Neural cell (in vitro differentiated cells): ENCODE results near the gene KCNQ5. TPM values are rescaled to one million over a fixed set of nuclear protein-coding genes. Genes with fewer than 3 reads are reported as not detected.

Source experiments
- H2AFZ ChIP-seq: fragments of 200-600, 300-800 bp; sonication (generic), shearing (Covaris generic); 2 replicates; pipeline ENCODE4 v1.6.0; 2014; ENCODE audit warnings: low read depth, mild to moderate bottlenecking, antibody characterized with exemption, low read length, moderate library complexity
- H3F3A ChIP-seq: fragments of 200-600 bp; shearing (Covaris generic); 2 replicates; pipeline ENCODE4 v1.6.1; 2016; ENCODE audit warnings: mild to moderate bottlenecking, moderate library complexity, mixed read lengths, antibody characterized with exemption, low read length; ENCODE audit not compliant: insufficient read depth, poor library complexity, severe bottlenecking
- H3K27ac ChIP-seq: fragments of 200-600, 300-800 bp; sonication (generic), shearing (Covaris generic); 2 replicates; pipeline ENCODE4 v1.5.1; 2014; ENCODE audit warnings: mild to moderate bottlenecking, low read length, moderate library complexity
- H3K27me3 ChIP-seq: fragments of 300-800, 200-600 bp; sonication (generic), shearing (Covaris generic); 2 replicates; pipeline ENCODE4 v1.6.0; 2014; ENCODE audit warnings: mild to moderate bottlenecking, low read depth, low read length, moderate library complexity; ENCODE audit not compliant: insufficient read depth
- H3K36me3 ChIP-seq: fragments of 300-800, 200-600 bp; sonication (generic), shearing (Covaris generic); 2 replicates; pipeline ENCODE4 v1.5.1; 2014; ENCODE audit warnings: mild to moderate bottlenecking, antibody characterized with exemption, low read length, moderate library complexity; ENCODE audit not compliant: insufficient read depth
- H3K4me2 ChIP-seq: fragments of 300-800, 200-600 bp; sonication (generic), shearing (Covaris generic); 2 replicates; pipeline ENCODE4 v1.6.0; 2014; ENCODE audit warnings: mild to moderate bottlenecking, low read length
- H3K4me3 ChIP-seq: fragments of 300-800, 200-600 bp; sonication (generic), shearing (Covaris generic); 2 replicates; pipeline ENCODE4 v1.5.1; 2014; ENCODE audit warnings: mild to moderate bottlenecking, low read length, moderate library complexity
- H3K79me2 ChIP-seq: fragments of 200-600 bp; shearing (Covaris generic); replicated peaks from 2 replicates; pipeline ENCODE4 v1.6.0; 2014; ENCODE audit warnings: mild to moderate bottlenecking, low read length, moderate library complexity; ENCODE audit not compliant: insufficient read depth
- H3K9ac ChIP-seq: fragments of 300-800, 200-600 bp; sonication (generic), shearing (Covaris generic); 2 replicates; pipeline ENCODE4 v1.6.1; 2016; ENCODE audit warnings: mild to moderate bottlenecking, low read length, mixed read lengths
- H3K9me2 ChIP-seq: fragments of 200-600 bp; shearing (Covaris generic); 2 replicates; pipeline ENCODE4 v1.6.1; 2016; ENCODE audit warnings: mild to moderate bottlenecking, low read length, mixed read lengths; ENCODE audit not compliant: insufficient read depth
- H3K9me3 ChIP-seq: fragments of 200-600, 300-800 bp; sonication (generic), shearing (Covaris generic); 2 replicates; pipeline ENCODE4 v1.6.1; 2016; ENCODE audit warnings: mild to moderate bottlenecking, mixed run types, low read length, moderate library complexity, mixed read lengths
- H4K20me1 ChIP-seq: fragments of 200-600 bp; shearing (Covaris generic); 2 replicates; pipeline ENCODE4 v1.6.1; 2016; ENCODE audit warnings: mild to moderate bottlenecking, mixed run types; ENCODE audit not compliant: insufficient read depth
- CTCF ChIP-seq: fragments of 450-650 bp; IDR thresholded peaks from 2 replicates; pipeline ENCODE4 v1.5.1; 2014; ENCODE audit warnings: antibody characterized with exemption, mild to moderate bottlenecking, moderate library complexity; ENCODE audit not compliant: poor library complexity, severe bottlenecking
- EP300 ChIP-seq: fragments of 450-650 bp; conservative IDR thresholded peaks from 2 replicates; pipeline ENCODE4 v1.6.1; 2014; ENCODE audit warnings: antibody characterized with exemption, mild to moderate bottlenecking, moderate library complexity; ENCODE audit not compliant: poor library complexity, severe bottlenecking
- EZH2 ChIP-seq: fragments of 200-600, 300-800 bp; shearing (Covaris generic), sonication (generic); IDR thresholded peaks from 2 replicates; pipeline ENCODE4 v1.6.1; 2014; ENCODE audit warnings: antibody characterized with exemption, low read length, borderline replicate concordance, mild to moderate bottlenecking; ENCODE audit not compliant: insufficient read depth, poor library complexity, severe bottlenecking
- MXI1 ChIP-seq: fragments of 450-650 bp; conservative IDR thresholded peaks from 2 replicates; pipeline ENCODE4 v1.6.1; 2014; ENCODE audit warnings: antibody characterized with exemption, mild to moderate bottlenecking; ENCODE audit not compliant: poor library complexity, severe bottlenecking
- POLR2AphosphoS5 ChIP-seq: IDR thresholded peaks from 2 replicates; pipeline ENCODE4 v1.6.1; 2012
- RAD21 ChIP-seq: fragments of 450-650 bp; conservative IDR thresholded peaks from 2 replicates; pipeline ENCODE4 v1.6.1; 2014; ENCODE audit warnings: antibody characterized with exemption, mild to moderate bottlenecking, moderate library complexity
- REST ChIP-seq: IDR thresholded peaks from 2 replicates; pipeline ENCODE4 v1.6.1; 2012; ENCODE audit warnings: borderline replicate concordance
- SMC3 ChIP-seq: fragments of 450-650 bp; conservative IDR thresholded peaks from 2 replicates; pipeline ENCODE4 v1.6.1; 2014; ENCODE audit warnings: antibody characterized with exemption, mild to moderate bottlenecking, moderate library complexity; ENCODE audit not compliant: poor library complexity
- TAF1 ChIP-seq: IDR thresholded peaks from 2 replicates; pipeline ENCODE4 v1.6.1; 2012; ENCODE audit warnings: low read depth
- polyA plus RNA-seq: library from polyadenylated mRNA; depleted of rRNA; stranded (reverse); fragments of >200 nt; gene quantifications from 2 replicates; pipeline ENCODE4 v1.2.3, GENCODE V29; 2014

KCNQ5 gene
- polyA plus RNA-seq, 1 donor from 2014 or later = 0.30 TPM

- H3K9ac ChIP-seq = no peak overlapping the region
- H3K4me3 ChIP-seq = no peak overlapping the region
- H3K9me3 ChIP-seq = no peaks in the 10 kb centered on the region
- no peaks in the 10 kb centered on the region for H3K27me3 ChIP-seq
- no peaks in the 10 kb centered on the region for H3F3A ChIP-seq
- H4K20me1 ChIP-seq = no peaks in the 10 kb centered on the region
- no peak overlapping the region for H3K27ac ChIP-seq
- H3K36me3 ChIP-seq = no peaks in the 10 kb centered on the region
- no peak overlapping the region for H2AFZ ChIP-seq
- no peaks in the 10 kb centered on the region for H3K9me2 ChIP-seq
- H3K79me2 ChIP-seq = no peaks in the 10 kb centered on the region
- TF ChIP-seq EZH2 (no peak), CTCF (no peak), SMC3 (no peak), MXI1 (no peak), TAF1 (no peak), RAD21 (no peak), POLR2AphosphoS5 (no peak), EP300 (no peak), REST (no peak)
- no peak overlapping the region for H3K4me2 ChIP-seq
Observed at GRCh38 chr6:73028124-73028766, 406.4 kb downstream of the KCNQ5 start.

GRCh38 chr6:73028893-73029450, 407.1 kb downstream of the KCNQ5 start:
- Histone ChIP-seq H3K79me2 (no peaks in the 10 kb centered on the region), H3K27me3 (no peaks in the 10 kb centered on the region), H3K4me2 (no peak overlapping the region), H3F3A (no peaks in the 10 kb centered on the region), H3K27ac (no peak overlapping the region), H3K36me3 (no peaks in the 10 kb centered on the region), H3K9ac (no peak overlapping the region), H4K20me1 (no peaks in the 10 kb centered on the region), H3K9me3 (no peaks in the 10 kb centered on the region), H3K4me3 (no peak overlapping the region), H3K9me2 (no peaks in the 10 kb centered on the region), H2AFZ (no peak overlapping the region)
- TF ChIP-seq CTCF (no peak), RAD21 (no peak), EZH2 (no peak), MXI1 (no peak), EP300 (no peak), SMC3 (no peak), REST (no peak), POLR2AphosphoS5 (no peak)
